Measurements from ENCODE around the gene INSIG1. TPM values are rescaled to one million over a fixed set of nuclear protein-coding genes. Genes with fewer than 3 reads are reported as not detected.

Gene INSIG1
- total RNA-seq, 1 donor from 2014 or later, result 302 TPM

GRCh38 chr7:155296006-155296787 is 1.5 kb upstream of the INSIG1 start:
- H3K4me3 ChIP-seq (ENCODE audit: low read depth, low read length), result no peak overlapping the region
- DNase-seq (ENCODE audit: low read depth), result no peak
- no peaks in the 10 kb centered on the region for H3K27me3 ChIP-seq (ENCODE audit: control insufficient read depth, insufficient read depth, low read length)
- no peak for TF ChIP-seq CTCF (IDR thresholded peaks at IDR 0.05; ENCODE audit: insufficient read depth, low read length, poor library complexity, severe bottlenecking)
- no peaks in the 10 kb centered on the region for H3K36me3 ChIP-seq (ENCODE audit: control insufficient read depth, insufficient read depth, low read length)

- H3K4me3 ChIP-seq (ENCODE audit: low read depth, low read length), result peak overlapping the region; percentile 57
- no peak for DNase-seq (ENCODE audit: low read depth)
- H3K27me3 ChIP-seq (ENCODE audit: control insufficient read depth, insufficient read depth, low read length), result no peaks in the 10 kb centered on the region
- no peak for TF ChIP-seq CTCF (IDR thresholded peaks at IDR 0.05; ENCODE audit: insufficient read depth, low read length, poor library complexity, severe bottlenecking)
- H3K36me3 ChIP-seq (ENCODE audit: control insufficient read depth, insufficient read depth, low read length), result no peaks in the 10 kb centered on the region
Observed at GRCh38 chr7:155296788-155297516, 726 bp upstream of the INSIG1 start.

GRCh38 chr7:155298288-155298833 is 683 bp downstream of the INSIG1 start:
- DNase-seq (ENCODE audit: low read depth), result no peak
- no peaks in the 10 kb centered on the region for H3K27me3 ChIP-seq (ENCODE audit: control insufficient read depth, insufficient read depth, low read length)
- no peak for TF ChIP-seq CTCF (IDR thresholded peaks at IDR 0.05; ENCODE audit: insufficient read depth, low read length, poor library complexity, severe bottlenecking)

GRCh38 chr7:155298834-155299534 is 1.3 kb downstream of the INSIG1 start:
- H3K27me3 ChIP-seq (ENCODE audit: control insufficient read depth, insufficient read depth, low read length), result no peaks in the 10 kb centered on the region
- peak; percentile 81 for DNase-seq (ENCODE audit: low read depth)
- TF ChIP-seq CTCF (IDR thresholded peaks at IDR 0.05; ENCODE audit: insufficient read depth, low read length, poor library complexity, severe bottlenecking), result no peak
- H3K4me3 ChIP-seq (ENCODE audit: low read depth, low read length), result peak overlapping the region; percentile 85
- H3K36me3 ChIP-seq (ENCODE audit: control insufficient read depth, insufficient read depth, low read length), result peaks cover 1% of the 10 kb centered on the region

More at GRCh38 chr7:155298288-155298833, 683 bp downstream of the INSIG1 start:
- Histone ChIP-seq H3K36me3 (ENCODE audit: control insufficient read depth, insufficient read depth, low read length) (peaks cover 1% of the 10 kb centered on the region), H3K4me3 (ENCODE audit: low read depth, low read length) (peak overlapping the region; percentile 85)

- H3K4me3 ChIP-seq (ENCODE audit: low read depth, low read length), result peak overlapping the region; percentile 85
- peaks cover 1% of the 10 kb centered on the region for H3K36me3 ChIP-seq (ENCODE audit: control insufficient read depth, insufficient read depth, low read length)
- no peak for DNase-seq (ENCODE audit: low read depth)
- no peak for TF ChIP-seq CTCF (IDR thresholded peaks at IDR 0.05; ENCODE audit: insufficient read depth, low read length, poor library complexity, severe bottlenecking)
- H3K27me3 ChIP-seq (ENCODE audit: control insufficient read depth, insufficient read depth, low read length), result no peaks in the 10 kb centered on the region
Observed at GRCh38 chr7:155299535-155300202, 2.0 kb downstream of the INSIG1 start.
